ENCODE data around the gene PTCD2.

DNA sequence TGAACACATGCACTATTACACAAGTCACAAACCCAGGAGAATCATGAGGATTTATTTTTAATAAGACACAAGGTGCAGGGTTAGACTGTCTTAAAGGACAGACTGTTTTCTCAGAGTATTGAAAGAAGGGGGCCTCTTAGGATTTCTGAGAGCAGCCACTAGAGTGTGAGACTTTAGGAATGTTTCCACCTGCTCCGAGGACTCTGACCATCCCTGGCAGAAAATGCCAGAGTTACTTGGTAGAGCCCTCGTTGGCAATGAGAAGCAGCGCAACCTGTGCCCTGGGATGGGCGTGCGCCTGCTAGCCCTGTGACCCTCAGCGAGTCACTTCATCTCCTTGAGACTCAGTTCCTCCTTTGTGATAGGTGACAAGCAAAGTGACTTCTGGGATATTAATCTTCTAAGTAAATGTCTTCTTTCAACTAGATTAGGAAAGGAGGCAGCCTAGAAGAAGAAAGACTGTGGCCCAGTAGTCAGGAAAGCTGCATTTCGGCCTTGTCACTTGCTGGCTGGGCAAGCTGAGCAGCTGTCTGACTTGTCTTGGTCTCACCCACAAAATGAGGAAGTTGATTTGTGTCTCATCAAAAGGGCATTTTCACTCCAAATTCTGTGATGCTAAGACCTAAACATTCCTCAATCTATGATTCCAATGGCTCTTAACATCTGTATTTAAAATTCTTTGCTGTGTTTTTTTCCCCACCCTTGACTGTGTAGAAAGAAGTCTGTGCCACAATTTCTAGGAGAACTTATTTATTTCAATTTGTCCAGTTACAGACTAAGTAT is 60.5 kb downstream of the PTCD2 start:
- TF ChIP-seq YY1 (IDR thresholded peaks at IDR 0.05; ENCODE audit: insufficient read depth, insufficient read length) (no peak), SUZ12 (IDR thresholded peaks at IDR 0.05; ENCODE audit: extremely low read depth, insufficient read depth, insufficient read length) (no peak)

Measured in NT2/D1 (cell line).